HEK293 (cell line): Measurements from ENCODE around the gene CAMKMT.

Source experiments
- CTCF ChIA-PET: fragments of 350-600 bp; formaldehyde crosslinking; extraction: SDS; loops from one replicate; lab custom pipeline; 2021; ENCODE audit warnings: antibody characterized with exemption; lab: Yijun Ruan, JAX
- POLR2A ChIA-PET: fragments of 300-600 bp; formaldehyde crosslinking; extraction: SDS; loops from one replicate; lab custom pipeline; 2020; ENCODE audit warnings: antibody characterized with exemption, inconsistent platforms; lab: Yijun Ruan, JAX
- H3K27ac ChIP-seq: fragments of 200-500 bp; sonication (Bioruptor generic); 2 replicates; pipeline ENCODE4 v1.5.1; 2014; ENCODE audit warnings: low read depth, low read length, control low read depth, inconsistent platforms; ENCODE audit errors: extremely low read depth
- H3K36me3 ChIP-seq, 2 experiments: fragments of 200-500 bp in 1 of 2; sonication (Bioruptor generic) in 1 of 2; 1 replicate in 1 of 2; 2 replicates in 1 of 2; pipeline ENCODE4 v1.5.1; 2014 to 2017; ENCODE audit warnings: inconsistent platforms in 2 of 2, low read length in 2 of 2; ENCODE audit not compliant: control insufficient read depth in 2 of 2, insufficient read depth in 1 of 2
- H3K4me1 ChIP-seq: fragments of 200-500 bp; sonication (Bioruptor generic); 2 replicates; pipeline ENCODE4 v1.5.1; 2014; ENCODE audit warnings: mild to moderate bottlenecking, low read length, inconsistent platforms; ENCODE audit not compliant: control insufficient read depth, insufficient read depth
- H3K4me3 ChIP-seq: 2 replicates; pipeline ENCODE4 v1.5.1; 2011; ENCODE audit warnings: low read depth, mild to moderate bottlenecking, control low read depth, low read length, moderate library complexity
- H3K9me3 ChIP-seq: fragments of 200-500 bp; sonication (Bioruptor generic); 2 replicates; pipeline ENCODE4 v1.5.1; 2014; ENCODE audit warnings: low read depth, low read length, inconsistent platforms; ENCODE audit not compliant: control insufficient read depth, insufficient read depth
- BCL11B ChIP-seq: fragments of 450-650 bp; formaldehyde crosslinking; IDR thresholded peaks from 2 replicates; pipeline ENCODE4 v1.5.1; 2016; ENCODE audit warnings: low read depth, missing biosample characterization, missing genetic modification characterization
- KLF7 ChIP-seq: fragments of 450-650 bp; formaldehyde crosslinking; IDR thresholded peaks from 2 replicates; pipeline ENCODE4 v1.5.1; 2016; ENCODE audit warnings: missing biosample characterization, missing genetic modification characterization, borderline replicate concordance
- SETDB1 ChIP-seq: IDR thresholded peaks from one replicate; pipeline ENCODE4 v1.6.1; 2017; ENCODE audit warnings: mild to moderate bottlenecking, low read length, moderate library complexity, mixed read lengths; ENCODE audit not compliant: insufficient read length
- SP7 ChIP-seq: fragments of 450-650 bp; formaldehyde crosslinking; IDR thresholded peaks from 2 replicates; pipeline ENCODE4 v1.5.1; 2016; ENCODE audit warnings: missing biosample characterization, missing genetic modification characterization
- YY1 ChIP-seq: fragments of 450-650 bp; formaldehyde crosslinking; IDR thresholded peaks from 2 replicates; pipeline ENCODE4 v1.5.1; 2018; ENCODE audit warnings: missing biosample characterization, missing genetic modification characterization
- ZNF10 ChIP-seq: fragments of 450-650 bp; formaldehyde crosslinking; IDR thresholded peaks from 2 replicates; pipeline ENCODE4 v1.5.1; 2017; ENCODE audit warnings: missing biosample characterization, missing genetic modification characterization
- ZNF133 ChIP-seq: fragments of 450-650 bp; formaldehyde crosslinking; IDR thresholded peaks from 2 replicates; pipeline ENCODE4 v1.5.1; 2016; ENCODE audit warnings: missing biosample characterization, missing genetic modification characterization
- ZNF140 ChIP-seq: fragments of 450-650 bp; formaldehyde crosslinking; IDR thresholded peaks from 2 replicates; pipeline ENCODE4 v1.5.1; 2016; ENCODE audit warnings: missing biosample characterization, missing genetic modification characterization
- ZNF155 ChIP-seq: fragments of 450-650 bp; formaldehyde crosslinking; IDR thresholded peaks from 2 replicates; pipeline ENCODE4 v1.5.1; 2016; ENCODE audit warnings: missing biosample characterization, missing genetic modification characterization
- ZNF2 ChIP-seq: fragments of 450-650 bp; formaldehyde crosslinking; IDR thresholded peaks from 2 replicates; pipeline ENCODE4 v1.5.1; 2016; ENCODE audit warnings: missing biosample characterization, missing genetic modification characterization
- ZNF211 ChIP-seq: fragments of 450-650 bp; formaldehyde crosslinking; IDR thresholded peaks from 2 replicates; pipeline ENCODE4 v1.5.1; 2016; ENCODE audit warnings: low read depth, missing biosample characterization, missing genetic modification characterization
- ZNF221 ChIP-seq: fragments of 450-650 bp; formaldehyde crosslinking; IDR thresholded peaks from 2 replicates; pipeline ENCODE4 v1.5.1; 2017; ENCODE audit warnings: missing biosample characterization, missing genetic modification characterization, borderline replicate concordance
- ZNF23 ChIP-seq: fragments of 450-650 bp; formaldehyde crosslinking; IDR thresholded peaks from 2 replicates; pipeline ENCODE4 v1.5.1; 2016; ENCODE audit warnings: missing biosample characterization, missing genetic modification characterization, borderline replicate concordance
- ZNF274 ChIP-seq, 2 experiments: fragments of 200-500 bp in 1 of 2; fragments of 450-650 bp in 1 of 2; sonication (Bioruptor generic) in 1 of 2; formaldehyde crosslinking in 1 of 2; IDR thresholded peaks; 2 replicates each; pipeline versions ENCODE4 v1.5.1 to v1.6.1; 2014 to 2016; ENCODE audit warnings: borderline replicate concordance in 1 of 2, inconsistent platforms in 1 of 2, low read length in 1 of 2, missing biosample characterization in 1 of 2, missing genetic modification characterization in 1 of 2
- ZNF335 ChIP-seq: fragments of 450-650 bp; formaldehyde crosslinking; conservative IDR thresholded peaks from 2 replicates; pipeline ENCODE4 v1.5.1; 2016; ENCODE audit warnings: missing biosample characterization, missing genetic modification characterization
- ZNF398 ChIP-seq: fragments of 450-650 bp; formaldehyde crosslinking; IDR thresholded peaks from 2 replicates; pipeline ENCODE4 v1.5.1; 2017; ENCODE audit warnings: missing biosample characterization, missing genetic modification characterization
- ZNF404 ChIP-seq: fragments of 450-650 bp; formaldehyde crosslinking; IDR thresholded peaks from 2 replicates; pipeline ENCODE4 v1.5.1; 2017; ENCODE audit warnings: missing biosample characterization, missing genetic modification characterization
- ZNF433 ChIP-seq: fragments of 450-650 bp; formaldehyde crosslinking; IDR thresholded peaks from 2 replicates; pipeline ENCODE4 v1.5.1; 2016; ENCODE audit warnings: missing biosample characterization, missing genetic modification characterization, low read depth
- ZNF558 ChIP-seq: fragments of 450-650 bp; formaldehyde crosslinking; IDR thresholded peaks from 2 replicates; pipeline ENCODE4 v1.5.1; 2016; ENCODE audit warnings: missing biosample characterization, missing genetic modification characterization
- ZNF701 ChIP-seq: fragments of 450-650 bp; formaldehyde crosslinking; IDR thresholded peaks from 2 replicates; pipeline ENCODE4 v1.5.1; 2016; ENCODE audit warnings: missing biosample characterization, missing genetic modification characterization
- ZNF76 ChIP-seq: fragments of 450-650 bp; formaldehyde crosslinking; IDR thresholded peaks from 2 replicates; pipeline ENCODE4; 2016; ENCODE audit warnings: low read depth, missing biosample characterization, missing genetic modification characterization, borderline replicate concordance
- ZXDB ChIP-seq: fragments of 450-650 bp; formaldehyde crosslinking; IDR thresholded peaks from 2 replicates; pipeline ENCODE4 v1.5.1; 2016; ENCODE audit warnings: missing biosample characterization, missing genetic modification characterization
- TF ChIP-seq, protein P1 (sequence below): IDR thresholded peaks from 2 replicates; pipeline ENCODE4 v1.6.1; 2011; ENCODE audit warnings: mild to moderate bottlenecking, low read depth, low read length, borderline replicate concordance
- TF ChIP-seq, protein P2 (sequence below): fragments of 450-650 bp; formaldehyde crosslinking; IDR thresholded peaks from 2 replicates; pipeline ENCODE4 v1.5.1; 2017; ENCODE audit warnings: missing biosample characterization, missing genetic modification characterization
- TF ChIP-seq, protein P3 (sequence below): fragments of 450-650 bp; formaldehyde crosslinking; optimal IDR thresholded peaks from 2 replicates; pipeline ENCODE3; 2016; ENCODE audit warnings: missing biosample characterization, mild to moderate bottlenecking, missing genetic modification characterization
- TF ChIP-seq, protein P4 (sequence below): fragments of 450-650 bp; formaldehyde crosslinking; IDR thresholded peaks from 2 replicates; pipeline ENCODE4 v1.5.1; 2017; ENCODE audit warnings: missing biosample characterization, missing genetic modification characterization

The CAMKMT gene

DNA sequence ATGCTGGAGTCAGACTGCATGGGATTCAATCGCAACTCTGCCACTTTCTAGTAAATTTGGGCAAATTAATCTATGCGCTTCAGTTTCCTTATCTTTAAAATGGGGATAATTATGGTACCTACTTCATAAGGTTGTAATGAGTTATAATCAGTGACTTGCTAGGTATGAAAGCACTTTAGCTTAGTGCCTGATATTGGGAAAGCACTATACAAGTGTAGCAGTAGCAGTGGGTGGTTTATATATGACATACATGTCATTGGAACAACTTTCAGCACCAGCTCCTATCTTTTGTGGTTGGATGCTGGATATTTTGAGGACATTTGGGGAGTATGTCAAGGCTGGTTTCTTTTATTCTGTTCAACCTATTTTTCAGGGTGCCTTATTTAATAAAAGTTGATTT, 277.7 kb downstream of the CAMKMT start:
- Histone ChIP-seq H3K4me1 (no peaks in the 10 kb centered on the region), H3K27ac (no peak overlapping the region), H3K9me3 (no peaks in the 10 kb centered on the region), H3K36me3 (no peaks in the 10 kb centered on the region), H3K4me3 (no peak overlapping the region)
- no peak for TF ChIP-seq ZNF140 (tag by site-specific recombination)
- TF ChIP-seq ZNF211 (tag by site-specific recombination) = no peak
- TF ChIP-seq, protein P1, sequence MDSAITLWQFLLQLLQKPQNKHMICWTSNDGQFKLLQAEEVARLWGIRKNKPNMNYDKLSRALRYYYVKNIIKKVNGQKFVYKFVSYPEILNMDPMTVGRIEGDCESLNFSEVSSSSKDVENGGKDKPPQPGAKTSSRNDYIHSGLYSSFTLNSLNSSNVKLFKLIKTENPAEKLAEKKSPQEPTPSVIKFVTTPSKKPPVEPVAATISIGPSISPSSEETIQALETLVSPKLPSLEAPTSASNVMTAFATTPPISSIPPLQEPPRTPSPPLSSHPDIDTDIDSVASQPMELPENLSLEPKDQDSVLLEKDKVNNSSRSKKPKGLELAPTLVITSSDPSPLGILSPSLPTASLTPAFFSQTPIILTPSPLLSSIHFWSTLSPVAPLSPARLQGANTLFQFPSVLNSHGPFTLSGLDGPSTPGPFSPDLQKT = no peak
- no peak for TF ChIP-seq ZNF221
- TF ChIP-seq ZNF701 (tag by site-specific recombination) = no peak
- TF ChIP-seq, protein P2, sequence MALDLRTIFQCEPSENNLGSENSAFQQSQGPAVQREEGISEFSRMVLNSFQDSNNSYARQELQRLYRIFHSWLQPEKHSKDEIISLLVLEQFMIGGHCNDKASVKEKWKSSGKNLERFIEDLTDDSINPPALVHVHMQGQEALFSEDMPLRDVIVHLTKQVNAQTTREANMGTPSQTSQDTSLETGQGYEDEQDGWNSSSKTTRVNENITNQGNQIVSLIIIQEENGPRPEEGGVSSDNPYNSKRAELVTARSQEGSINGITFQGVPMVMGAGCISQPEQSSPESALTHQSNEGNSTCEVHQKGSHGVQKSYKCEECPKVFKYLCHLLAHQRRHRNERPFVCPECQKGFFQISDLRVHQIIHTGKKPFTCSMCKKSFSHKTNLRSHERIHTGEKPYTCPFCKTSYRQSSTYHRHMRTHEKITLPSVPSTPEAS (tag by site-specific recombination) = no peak
- TF ChIP-seq, protein P3, sequence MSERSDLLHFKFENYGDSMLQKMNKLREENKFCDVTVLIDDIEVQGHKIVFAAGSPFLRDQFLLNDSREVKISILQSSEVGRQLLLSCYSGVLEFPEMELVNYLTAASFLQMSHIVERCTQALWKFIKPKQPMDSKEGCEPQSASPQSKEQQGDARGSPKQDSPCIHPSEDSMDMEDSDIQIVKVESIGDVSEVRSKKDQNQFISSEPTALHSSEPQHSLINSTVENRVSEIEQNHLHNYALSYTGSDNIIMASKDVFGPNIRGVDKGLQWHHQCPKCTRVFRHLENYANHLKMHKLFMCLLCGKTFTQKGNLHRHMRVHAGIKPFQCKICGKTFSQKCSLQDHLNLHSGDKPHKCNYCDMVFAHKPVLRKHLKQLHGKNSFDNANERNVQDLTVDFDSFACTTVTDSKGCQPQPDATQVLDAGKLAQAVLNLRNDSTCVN = no peak
- no peak for TF ChIP-seq ZNF335 (tag by site-specific recombination)
- no peak for TF ChIP-seq ZNF433 (tag by site-specific recombination)
- TF ChIP-seq ZXDB = no peak
- TF ChIP-seq ZNF404 (tag by site-specific recombination) = no peak
- TF ChIP-seq, protein P4, sequence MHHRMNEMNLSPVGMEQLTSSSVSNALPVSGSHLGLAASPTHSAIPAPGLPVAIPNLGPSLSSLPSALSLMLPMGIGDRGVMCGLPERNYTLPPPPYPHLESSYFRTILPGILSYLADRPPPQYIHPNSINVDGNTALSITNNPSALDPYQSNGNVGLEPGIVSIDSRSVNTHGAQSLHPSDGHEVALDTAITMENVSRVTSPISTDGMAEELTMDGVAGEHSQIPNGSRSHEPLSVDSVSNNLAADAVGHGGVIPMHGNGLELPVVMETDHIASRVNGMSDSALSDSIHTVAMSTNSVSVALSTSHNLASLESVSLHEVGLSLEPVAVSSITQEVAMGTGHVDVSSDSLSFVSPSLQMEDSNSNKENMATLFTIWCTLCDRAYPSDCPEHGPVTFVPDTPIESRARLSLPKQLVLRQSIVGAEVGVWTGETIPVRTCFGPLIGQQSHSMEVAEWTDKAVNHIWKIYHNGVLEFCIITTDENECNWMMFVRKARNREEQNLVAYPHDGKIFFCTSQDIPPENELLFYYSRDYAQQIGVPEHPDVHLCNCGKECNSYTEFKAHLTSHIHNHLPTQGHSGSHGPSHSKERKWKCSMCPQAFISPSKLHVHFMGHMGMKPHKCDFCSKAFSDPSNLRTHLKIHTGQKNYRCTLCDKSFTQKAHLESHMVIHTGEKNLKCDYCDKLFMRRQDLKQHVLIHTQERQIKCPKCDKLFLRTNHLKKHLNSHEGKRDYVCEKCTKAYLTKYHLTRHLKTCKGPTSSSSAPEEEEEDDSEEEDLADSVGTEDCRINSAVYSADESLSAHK = no peak
- TF ChIP-seq ZNF155 (tag by site-specific recombination) = no peak
- no peak for TF ChIP-seq ZNF76 (tag by site-specific recombination)
- ChIA-PET POLR2A (no interaction called here), CTCF (interaction anchor here (0.6 to 1.1 kb wide), 3 partner anchors 52 to 160 kb away, joined by 3 to 4 read pairs (median 3); no protein-coding TSS in a partner anchor)

- ChIA-PET CTCF (interaction anchor here (1.6 kb wide), 1 partner anchor 163 kb away, joined by 4 read pairs; no protein-coding TSS in a partner anchor), POLR2A (no interaction called here)
- H3K4me1 ChIP-seq = no peaks in the 10 kb centered on the region
- H3K9me3 ChIP-seq = no peaks in the 10 kb centered on the region
- no peaks in the 10 kb centered on the region for H3K36me3 ChIP-seq
- no peak overlapping the region for H3K4me3 ChIP-seq
- no peak overlapping the region for H3K27ac ChIP-seq
- no peak for TF ChIP-seq YY1 (tag by site-specific recombination)
- no peak for TF ChIP-seq ZNF2
- no peak for TF ChIP-seq ZNF558
- no peak for TF ChIP-seq SP7 (tag by site-specific recombination)
- TF ChIP-seq ZNF23 = no peak
- TF ChIP-seq ZNF274 (IDR thresholded peaks at IDR 0.05; ENCODE audit: low read length) = no peak
- no peak for TF ChIP-seq ZNF274 (tag by site-specific recombination; IDR thresholded peaks at IDR 0.05; ENCODE audit: borderline replicate concordance)
- no peak for TF ChIP-seq BCL11B (tag by site-specific recombination)
- TF ChIP-seq ZNF398 (tag by site-specific recombination) = no peak
- TF ChIP-seq SETDB1 = no peak
- no peak for TF ChIP-seq KLF7 (tag by site-specific recombination)
- no peak for TF ChIP-seq ZNF10 (tag by site-specific recombination)
- no peak for TF ChIP-seq ZNF133
Observed at GRCh38 chr2:44642123-44642857, 280.5 kb downstream of the CAMKMT start.
